K562 (cell line): ENCODE data around the gene DNASE1L2. TPM values are rescaled to one million over a fixed set of nuclear protein-coding genes. Genes with fewer than 3 reads are reported as not detected.
A peak's percentile ranks its signal among the peaks of the same experiment; 100 is the strongest.

Source experiments
- CCNT2 ChIP-seq: IDR thresholded peaks from 2 replicates; pipeline ENCODE4 v1.6.1; 2011; ENCODE audit warnings: borderline replicate concordance, low read depth, mild to moderate bottlenecking, moderate library complexity, mixed read lengths, low read length; ENCODE audit not compliant: insufficient read length; ENCODE audit errors: extremely low read depth
- CHD1 ChIP-seq: fragments of 200-600 bp; sonication (generic); IDR thresholded peaks from one replicate; pipeline ENCODE4 v1.6.1; 2012; ENCODE audit warnings: mild to moderate bottlenecking, moderate library complexity, low read length, inconsistent platforms
- IRF2 ChIP-seq: sonication (generic); formaldehyde crosslinking; IDR thresholded peaks from 2 replicates; pipeline ENCODE4 v1.8.1; 2022; ENCODE audit warnings: mild to moderate bottlenecking, missing genetic modification reagents
- NONO ChIP-seq, 2 experiments: fragments of 200-400 bp in 1 of 2; fragments of 450-650 bp in 1 of 2; formaldehyde crosslinking in 1 of 2; IDR thresholded peaks; 2 replicates each; pipeline ENCODE4 v1.6.1; 2017; ENCODE audit warnings: low read depth in 2 of 2, mild to moderate bottlenecking in 2 of 2, moderate library complexity in 2 of 2, low read length in 1 of 2
- PCBP1 ChIP-seq: fragments of 200-400 bp; formaldehyde crosslinking; IDR thresholded peaks from 2 replicates; pipeline ENCODE4 v1.6.1; 2018; ENCODE audit warnings: mild to moderate bottlenecking, low read depth, low read length; ENCODE audit not compliant: poor library complexity, severe bottlenecking
- PHF8 ChIP-seq: fragments of 200-600 bp; sonication (generic); IDR thresholded peaks from 2 replicates; pipeline ENCODE4 v1.6.1; 2012; ENCODE audit warnings: mixed run types, mild to moderate bottlenecking, inconsistent platforms, low read length, moderate library complexity, borderline replicate concordance
- POLR2G ChIP-seq: fragments of 200-400 bp; formaldehyde crosslinking; IDR thresholded peaks from 2 replicates; pipeline ENCODE4 v1.6.1; 2017; ENCODE audit warnings: low read depth, mild to moderate bottlenecking, antibody characterized with exemption, low read length, moderate library complexity
- RB1 ChIP-seq: fragments of 450-650 bp; IDR thresholded peaks from 2 replicates; pipeline ENCODE4 v1.6.1; 2017; ENCODE audit warnings: low read depth, mild to moderate bottlenecking
- RBFOX2 ChIP-seq: fragments of 200-400 bp; formaldehyde crosslinking; IDR thresholded peaks from 2 replicates; pipeline ENCODE4 v1.6.1; 2017; ENCODE audit warnings: low read depth, mild to moderate bottlenecking, low read length, moderate library complexity
- SIN3B ChIP-seq: fragments of 450-650 bp; IDR thresholded peaks from 2 replicates; pipeline ENCODE4 v1.6.1; 2017; ENCODE audit warnings: low read depth, mild to moderate bottlenecking, moderate library complexity
- ZNF561 ChIP-seq: fragments of 450-650 bp; formaldehyde crosslinking; conservative IDR thresholded peaks from 2 replicates; pipeline ENCODE4 v1.4.0; 2020; ENCODE audit warnings: mild to moderate bottlenecking, moderate library complexity
- ZNF583 ChIP-seq: fragments of 250-450 bp; sonication (Bioruptor Pico); IDR thresholded peaks from 2 replicates; pipeline ENCODE4 v1.4.0; 2020
- polyA plus RNA-seq, 8 experiments: library from polyadenylated mRNA; depleted of rRNA in 4 of 8; stranded (reverse) in 5 of 8; unstranded in 3 of 8; fragments of >200 nt; fragmentation: Nextera tagmentation in 2 of 8; fragmentation: Illumina TruSeq in 1 of 8; extraction: Ambion mirVana in 2 of 8; extraction: Trizol in 1 of 8; gene quantifications; 2 replicates each; pipeline versions ENCODE4 v1.2.1 to v1.2.3, GENCODE V29; 2011 to 2014; ENCODE audit warnings: inconsistent platforms in 1 of 8, missing spikeins in 1 of 8
- total RNA-seq, 7 experiments: library from RNA; depleted of rRNA in 6 of 7; stranded (reverse); fragments of >200 nt in 6 of 7; fragmentation: Illumina TruSeq in 2 of 7; extraction: Trizol in 2 of 7; gene quantifications; 2 replicates each; pipeline versions ENCODE4 v1.2.1 to v1.2.3, GENCODE V29; 2011 to 2021; ENCODE audit warnings: low replicate concordance in 1 of 7
- TF ChIP-seq, protein P1 (sequence below): sonication (generic); formaldehyde crosslinking; IDR thresholded peaks from 2 replicates; pipeline ENCODE4 v1.8.0; 2022; ENCODE audit warnings: mild to moderate bottlenecking, missing genetic modification reagents
- TF ChIP-seq, protein P2 (sequence below), 3 experiments: fragments of 200-800 bp in 1 of 3; sonication (Bioruptor generic) in 1 of 3; sonication (generic) in 1 of 3; formaldehyde crosslinking in 1 of 3; IDR thresholded peaks; 2 replicates each; pipeline versions ENCODE4 v1.6.1 to v1.8.0; 2016 to 2022; ENCODE audit warnings: mild to moderate bottlenecking in 2 of 3, missing compliant biosample characterization in 2 of 3, missing genetic modification characterization in 2 of 3, missing genetic modification reagents in 1 of 3
- TF ChIP-seq, protein P3 (sequence below), 2 experiments: fragments of 450-650 bp; IDR thresholded peaks; 2 replicates each; pipeline ENCODE4 v1.6.1; 2016; ENCODE audit warnings: mild to moderate bottlenecking in 2 of 2, borderline replicate concordance in 1 of 2, low read depth in 1 of 2, moderate library complexity in 1 of 2

Gene DNASE1L2
- total and polyA plus RNA-seq, 9 of the 15 experiments (the other 6 are each of a cell fraction or from before 2014, with no cell fraction given) = 0.08 to 2.7 (median 1.7) TPM; not detected in 1

DNA sequence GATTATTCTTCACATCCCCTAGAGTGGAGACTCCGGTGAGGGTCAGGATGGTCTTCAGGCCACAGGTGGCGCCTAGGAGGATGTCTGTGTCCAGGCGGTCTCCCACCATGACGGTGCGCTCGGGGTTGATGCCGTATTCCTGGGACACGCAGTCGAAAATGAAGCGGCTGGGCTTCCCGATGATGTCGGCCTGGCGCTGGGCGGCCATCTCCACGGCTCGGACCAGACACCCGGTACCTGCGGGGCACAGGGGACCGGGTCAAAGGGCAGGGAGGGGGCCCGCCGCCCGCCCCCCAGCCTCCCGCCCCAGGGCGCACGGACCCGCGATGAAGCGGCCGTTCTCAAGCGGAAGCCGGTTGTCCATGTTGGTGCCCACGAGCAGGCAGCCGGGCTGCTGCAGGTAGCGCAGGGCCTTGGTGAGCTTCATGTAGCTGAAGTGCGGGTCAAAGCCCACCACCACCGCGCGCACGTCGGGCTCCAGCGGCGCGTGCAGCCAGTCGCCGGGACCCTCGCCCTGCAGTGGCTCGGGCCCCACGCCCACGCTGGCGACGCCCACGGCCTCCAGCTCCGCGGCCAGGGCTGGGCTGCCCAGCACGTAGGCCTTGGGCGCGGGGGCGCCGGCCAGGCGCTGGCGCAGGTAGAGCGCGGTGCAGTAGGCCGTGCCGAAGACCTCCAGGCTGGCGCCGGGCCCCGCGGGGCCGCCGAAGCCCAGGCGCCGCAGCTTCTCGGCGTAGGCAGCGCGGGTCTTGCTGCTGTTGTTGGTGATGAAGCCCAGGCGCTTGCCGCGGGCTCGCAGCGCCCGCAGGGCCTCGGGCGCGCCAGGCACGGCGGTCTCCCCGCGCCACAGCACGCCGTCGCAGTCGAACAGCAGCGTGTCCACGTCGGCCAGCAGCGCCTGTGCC is 22.2 kb upstream of the DNASE1L2 start (continued):
- TF ChIP-seq RBFOX2 (peak; percentile 28; the same call in 1 of the 2 replicates), PHF8 (peak; percentile 61; the same call in 1 of the 2 replicates), ZNF561 (CRISPR knock-in tag) (no peak), CCNT2 (peak; percentile 47), POLR2G (peak; percentile 54), NONO (IDR thresholded peaks at IDR 0.05; ENCODE audit: low read depth in 2 of 2, low read length in 1 of 2) (peak in 1 of 2 experiments; percentile 52; a peak in 1 of 4 replicates), ZNF583 (CRISPR knock-in tag) (no peak), RB1 (peak; percentile 59; the same call in 1 of the 2 replicates), PCBP1 (peak; percentile 37), IRF2 (CRISPR knock-in tag) (peak; percentile 22; the same call in 1 of the 2 replicates), CHD1 (peak; percentile 90), SIN3B (peak; percentile 77; the same call in 1 of the 2 replicates)
- TF ChIP-seq, protein P1, sequence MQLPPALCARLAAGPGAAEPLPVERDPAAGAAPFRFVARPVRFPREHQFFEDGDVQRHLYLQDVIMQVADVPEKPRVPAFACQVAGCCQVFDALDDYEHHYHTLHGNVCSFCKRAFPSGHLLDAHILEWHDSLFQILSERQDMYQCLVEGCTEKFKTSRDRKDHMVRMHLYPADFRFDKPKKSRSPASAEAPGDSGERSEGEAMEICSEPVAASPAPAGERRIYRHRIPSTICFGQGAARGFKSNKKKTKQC = 0 out of 2 replicates have a peak, but pooled peaks have one; percentile 65
- TF ChIP-seq, protein P2, sequence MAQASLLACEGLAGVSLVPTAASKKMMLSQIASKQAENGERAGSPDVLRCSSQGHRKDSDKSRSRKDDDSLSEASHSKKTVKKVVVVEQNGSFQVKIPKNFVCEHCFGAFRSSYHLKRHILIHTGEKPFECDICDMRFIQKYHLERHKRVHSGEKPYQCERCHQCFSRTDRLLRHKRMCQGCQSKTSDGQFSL (CRISPR knock-in tag; IDR thresholded peaks at IDR 0.05) = 0 out of 2 replicates have a peak, but pooled peaks have one; percentile 39
- TF ChIP-seq, protein P2 (tag; IDR thresholded peaks at IDR 0.05) = no peak
- TF ChIP-seq, protein P3, sequence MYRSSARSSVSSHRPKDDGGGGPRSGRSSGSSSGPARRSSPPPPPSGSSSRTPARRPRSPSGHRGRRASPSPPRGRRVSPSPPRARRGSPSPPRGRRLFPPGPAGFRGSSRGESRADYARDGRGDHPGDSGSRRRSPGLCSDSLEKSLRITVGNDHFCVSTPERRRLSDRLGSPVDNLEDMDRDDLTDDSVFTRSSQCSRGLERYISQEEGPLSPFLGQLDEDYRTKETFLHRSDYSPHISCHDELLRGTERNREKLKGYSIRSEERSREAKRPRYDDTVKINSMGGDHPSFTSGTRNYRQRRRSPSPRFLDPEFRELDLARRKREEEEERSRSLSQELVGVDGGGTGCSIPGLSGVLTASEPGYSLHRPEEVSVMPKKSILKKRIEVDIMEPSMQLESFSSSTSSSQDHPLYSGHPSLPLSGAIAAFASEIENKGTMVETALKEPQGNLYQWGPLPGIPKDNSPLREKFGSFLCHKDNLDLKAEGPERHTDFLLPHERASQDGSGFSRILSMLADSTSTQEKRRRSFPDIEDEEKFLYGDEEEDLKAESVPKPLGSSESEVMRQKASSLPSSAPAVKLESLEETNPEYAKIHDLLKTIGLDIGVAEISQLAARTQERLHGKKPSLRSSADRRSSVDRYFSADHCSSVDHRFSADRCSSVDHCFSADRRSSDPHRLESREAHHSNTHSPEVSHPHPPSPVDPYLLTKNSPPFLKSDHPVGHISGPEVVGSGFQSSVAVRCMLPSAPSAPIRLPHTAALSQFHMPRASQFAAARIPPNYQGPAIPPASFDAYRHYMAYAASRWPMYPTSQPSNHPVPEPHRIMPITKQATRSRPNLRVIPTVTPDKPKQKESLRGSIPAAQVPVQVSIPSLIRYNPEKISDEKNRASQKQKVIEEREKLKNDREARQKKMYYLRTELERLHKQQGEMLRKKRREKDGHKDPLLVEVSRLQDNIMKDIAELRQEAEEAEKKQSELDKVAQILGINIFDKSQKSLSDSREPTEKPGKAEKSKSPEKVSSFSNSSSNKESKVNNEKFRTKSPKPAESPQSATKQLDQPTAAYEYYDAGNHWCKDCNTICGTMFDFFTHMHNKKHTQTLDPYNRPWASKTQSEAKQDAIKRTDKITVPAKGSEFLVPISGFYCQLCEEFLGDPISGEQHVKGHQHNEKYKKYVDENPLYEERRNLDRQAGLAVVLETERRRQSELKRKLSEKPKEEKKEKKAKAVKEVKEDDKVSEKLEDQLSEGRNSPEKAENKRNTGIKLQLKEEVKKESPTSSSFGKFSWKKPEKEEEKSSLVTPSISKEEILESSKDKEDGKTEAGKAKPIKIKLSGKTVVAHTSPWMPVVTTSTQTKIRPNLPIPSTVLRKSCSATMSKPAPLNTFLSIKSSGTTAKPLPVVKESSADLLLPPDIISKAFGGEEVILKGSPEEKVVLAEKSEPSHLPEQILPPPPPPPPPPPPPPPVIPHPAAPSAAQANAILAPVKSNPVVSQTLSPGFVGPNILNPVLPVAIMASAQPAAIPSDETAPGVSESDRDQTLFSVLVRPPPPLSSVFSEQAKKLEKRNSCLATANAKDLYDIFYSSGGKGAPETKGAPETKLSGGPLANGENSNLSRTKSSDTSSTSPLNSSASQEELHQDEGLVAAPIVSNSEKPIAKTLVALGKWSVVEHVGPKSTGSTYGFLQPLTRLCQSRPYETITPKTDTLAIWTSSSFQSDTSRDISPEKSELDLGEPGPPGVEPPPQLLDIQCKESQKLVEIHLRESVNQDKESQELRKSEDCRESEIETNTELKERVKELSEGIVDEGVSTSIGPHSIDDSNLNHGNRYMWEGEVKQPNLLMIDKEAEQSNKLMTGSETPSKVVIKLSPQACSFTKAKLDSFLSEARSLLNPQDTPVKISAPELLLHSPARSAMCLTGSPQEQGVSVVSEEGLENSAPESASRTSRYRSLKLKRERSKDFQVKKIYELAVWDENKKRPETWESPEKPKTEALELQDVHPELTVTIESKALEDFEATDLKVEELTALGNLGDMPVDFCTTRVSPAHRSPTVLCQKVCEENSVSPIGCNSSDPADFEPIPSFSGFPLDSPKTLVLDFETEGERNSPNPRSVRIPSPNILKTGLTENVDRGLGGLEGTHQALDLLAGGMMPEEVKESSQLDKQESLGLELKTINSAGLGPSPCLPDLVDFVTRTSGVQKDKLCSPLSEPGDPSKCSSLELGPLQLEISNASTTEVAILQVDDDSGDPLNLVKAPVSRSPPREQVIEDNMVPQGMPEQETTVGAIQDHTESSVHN (IDR thresholded peaks at IDR 0.05; ENCODE audit: borderline replicate concordance in 1 of 2, low read depth in 1 of 2) = no peak
